Activated T-cell treated with anti-CD3 and anti-CD28 coated beads for 1 hour (primary cell): ENCODE measurements around the gene NXPH1.

Experiments used
- DNase-seq: peaks from one replicate; pipeline ENCODE4 v3.0.0-alpha.2; 2020; ENCODE audit warnings: low read depth

NXPH1 gene

DNA sequence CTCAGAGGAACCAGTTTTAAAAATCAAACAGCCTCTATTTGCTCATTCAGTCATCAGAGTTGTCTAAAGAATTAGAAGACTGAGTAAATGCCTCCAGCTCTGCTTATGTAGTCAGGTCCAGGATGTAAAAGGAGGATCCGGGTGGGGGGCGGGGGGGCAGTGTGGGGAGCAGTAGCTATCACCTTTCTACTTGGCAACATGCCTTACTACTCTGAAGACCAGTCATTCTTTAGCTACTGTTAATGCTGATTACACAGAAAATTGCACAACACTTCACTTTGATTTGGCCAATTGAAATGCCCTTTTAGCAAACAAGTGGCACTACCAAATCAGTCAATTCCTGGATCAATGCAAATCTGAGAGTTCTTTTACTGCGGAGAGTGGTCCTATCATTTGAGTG lies 164.2 kb downstream of the NXPH1 start:
- DNase-seq: no peak

DNA sequence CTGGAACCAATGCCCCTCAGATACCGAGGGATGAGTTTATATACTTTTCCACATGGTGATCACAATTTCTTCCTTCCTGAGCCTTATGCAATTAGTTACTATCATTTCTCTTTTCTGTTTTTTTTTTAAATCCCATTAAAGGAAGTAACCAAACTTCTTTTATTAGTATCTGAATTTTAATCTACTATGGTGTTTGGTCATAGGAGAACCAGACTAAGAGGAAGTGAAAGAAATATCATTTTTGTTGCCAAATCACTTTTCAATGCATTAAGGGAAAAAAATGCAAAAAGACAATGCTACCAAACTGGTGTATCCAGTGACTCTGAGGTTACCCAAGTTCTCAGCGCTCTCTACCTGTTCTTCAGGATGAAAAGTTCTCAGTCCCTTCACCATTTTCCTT lies 167.7 kb downstream of the NXPH1 start:
- DNase-seq: no peak

DNA sequence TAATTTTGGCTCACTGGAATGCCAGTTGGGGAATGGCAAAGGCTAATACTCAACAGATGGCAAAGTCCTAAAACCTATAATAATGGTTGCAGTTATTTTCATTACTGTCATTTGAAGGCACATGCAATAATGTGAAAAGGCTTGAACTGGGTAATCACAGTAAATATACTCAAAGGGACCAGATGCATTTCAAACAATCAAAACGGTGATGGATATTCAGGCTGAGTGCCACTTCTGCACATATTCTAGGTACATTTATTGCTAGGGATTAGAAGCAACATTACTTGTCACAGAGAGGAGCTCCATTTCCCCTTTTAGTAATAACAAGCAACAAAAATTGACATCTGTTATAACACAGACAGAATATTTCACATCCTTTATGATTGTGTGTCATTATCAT lies 171.8 kb downstream of the NXPH1 start:
- DNase-seq: no peak

DNA sequence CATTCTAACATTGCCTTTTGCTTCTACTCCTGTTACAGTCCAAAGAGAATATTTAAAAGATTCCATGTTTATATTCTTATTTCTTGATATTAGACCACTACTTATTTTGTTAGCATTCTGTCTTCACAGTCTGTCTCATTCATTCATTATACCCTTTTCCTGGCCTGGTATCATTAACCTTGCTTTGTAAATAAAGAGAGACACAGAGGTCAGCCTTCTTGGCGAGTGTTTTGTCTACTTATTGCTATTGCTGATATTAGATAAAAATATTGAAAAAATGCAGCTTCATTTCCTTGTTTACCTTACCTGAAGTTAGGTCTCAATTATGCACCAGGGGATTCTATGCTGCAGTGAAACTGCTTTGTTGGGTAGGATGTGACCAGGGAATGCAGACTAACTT lies 179.2 kb downstream of the NXPH1 start:
- no peak for DNase-seq

DNA sequence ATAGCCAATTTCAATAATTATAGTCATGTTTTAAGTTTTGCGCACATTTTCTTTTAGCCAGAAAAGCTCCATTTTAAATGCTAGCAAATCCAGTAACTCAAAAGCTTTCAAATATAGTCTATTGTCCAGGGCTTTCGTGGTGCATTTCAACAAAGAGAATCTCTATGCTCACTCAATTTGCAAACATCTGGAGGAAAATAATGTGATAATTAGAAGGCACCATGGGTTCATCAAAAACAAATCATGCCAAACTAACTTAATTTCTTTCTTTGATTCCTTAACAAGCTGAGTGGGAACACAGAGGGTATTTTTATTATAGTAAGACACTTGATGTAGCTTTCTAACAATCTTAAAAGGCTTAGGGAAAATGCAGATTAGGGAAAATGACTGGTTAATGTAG lies 179.8 kb downstream of the NXPH1 start:
- no peak for DNase-seq

DNA sequence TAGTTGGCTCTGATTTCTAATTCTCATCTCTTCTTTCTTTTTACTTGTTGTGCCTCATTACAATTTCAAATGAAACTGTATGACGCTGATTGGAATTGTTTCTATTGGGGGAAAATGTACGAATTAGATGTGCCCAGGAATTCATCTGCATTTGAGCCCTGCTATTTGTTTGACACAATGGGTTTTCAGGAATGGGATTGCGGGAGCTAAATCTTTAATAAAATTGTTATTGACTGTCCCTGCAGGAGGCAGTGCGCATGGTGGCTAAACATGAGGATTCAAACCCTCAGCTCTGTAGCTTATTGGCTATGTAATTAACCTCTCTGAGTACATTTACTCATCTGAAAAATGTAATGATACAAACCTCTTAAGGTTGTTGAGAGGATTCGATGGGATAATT lies 181.6 kb downstream of the NXPH1 start:
- no peak for DNase-seq

DNA sequence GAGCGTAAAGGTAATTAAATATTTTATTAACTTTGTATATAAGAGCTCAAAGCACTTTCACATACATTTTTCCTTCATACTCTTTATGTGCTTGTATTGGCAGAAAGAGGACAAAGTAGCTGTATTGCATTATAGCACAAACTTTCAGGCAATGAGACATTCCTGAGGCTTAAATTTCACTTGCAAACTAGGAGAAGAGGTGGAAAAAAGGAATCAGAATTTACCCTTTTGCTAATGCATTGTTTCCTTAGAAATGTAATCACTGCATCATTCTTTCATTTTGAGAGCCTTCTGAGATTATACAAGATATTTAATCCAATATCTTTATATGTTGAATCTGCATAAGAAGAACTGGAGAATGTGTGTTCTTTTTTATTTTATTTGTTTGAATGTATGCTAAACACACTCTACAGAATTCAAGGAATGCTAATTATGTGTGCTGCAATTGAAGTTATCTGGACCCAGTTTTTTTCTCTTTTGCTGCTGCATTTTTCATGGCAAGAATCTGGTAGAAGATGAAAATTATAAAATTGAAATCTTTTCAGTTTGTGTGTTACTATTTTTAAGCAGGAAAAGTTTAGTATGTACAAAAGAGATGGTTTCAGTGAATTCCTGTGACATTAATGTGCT lies 185.1 kb downstream of the NXPH1 start:
- no peak for DNase-seq

DNA sequence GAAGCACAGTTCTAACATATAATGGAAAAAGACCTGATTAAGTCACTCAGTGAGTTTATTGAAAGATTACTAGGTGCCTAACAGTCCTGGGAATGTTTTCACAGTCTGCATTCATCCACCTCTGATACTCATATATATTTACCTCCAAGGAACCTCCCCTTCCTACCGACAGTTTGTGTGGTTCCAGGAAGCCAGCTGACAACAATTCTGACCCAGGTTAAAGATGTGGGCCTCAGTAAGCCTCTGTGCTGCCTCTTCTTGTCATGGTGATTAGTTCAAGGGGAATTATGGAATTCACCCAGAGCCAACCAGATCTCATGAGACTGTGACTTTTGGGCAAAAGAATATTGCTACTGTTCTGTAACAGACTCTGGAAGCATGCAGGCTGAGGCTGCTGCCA lies 186.8 kb downstream of the NXPH1 start:
- DNase-seq: no peak

DNA sequence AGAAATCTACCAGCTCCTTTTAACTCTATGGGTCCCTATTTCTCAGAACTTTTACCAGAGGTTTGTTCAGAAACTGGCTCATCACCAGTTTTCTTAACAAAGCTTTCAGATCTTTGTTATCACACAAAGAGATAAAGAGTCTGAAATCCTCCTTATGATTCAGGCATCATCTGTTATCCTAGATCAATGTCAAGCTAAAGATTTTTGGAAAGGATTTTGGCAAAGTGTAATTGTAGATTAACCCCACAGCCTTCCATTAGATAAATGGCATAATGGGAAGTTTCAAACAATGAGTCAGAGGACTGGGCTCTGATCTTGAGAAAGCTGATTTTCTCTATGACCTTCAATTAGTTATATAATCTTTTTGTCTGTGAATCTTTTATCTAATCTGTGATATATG lies 192.2 kb downstream of the NXPH1 start:
- DNase-seq: no peak

DNA sequence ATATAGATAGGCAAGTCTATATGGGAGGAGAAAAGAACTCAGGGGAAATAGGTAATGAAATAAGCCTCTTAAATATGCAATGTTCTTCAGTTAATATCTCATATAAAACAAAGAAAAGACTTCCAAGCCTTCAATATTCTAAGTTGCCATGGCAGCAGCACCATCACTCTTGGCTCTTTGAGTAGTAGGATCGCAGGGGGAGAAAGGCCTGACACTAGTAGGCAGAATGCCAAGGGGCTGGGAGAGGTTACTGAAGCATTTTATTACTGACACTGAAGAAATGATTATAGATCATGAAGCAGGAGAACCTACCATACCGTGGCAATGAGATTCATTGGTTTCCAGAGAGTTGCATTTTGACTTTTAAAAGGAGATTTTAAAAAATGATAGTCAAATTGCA lies 193.9 kb downstream of the NXPH1 start:
- no peak for DNase-seq

DNA sequence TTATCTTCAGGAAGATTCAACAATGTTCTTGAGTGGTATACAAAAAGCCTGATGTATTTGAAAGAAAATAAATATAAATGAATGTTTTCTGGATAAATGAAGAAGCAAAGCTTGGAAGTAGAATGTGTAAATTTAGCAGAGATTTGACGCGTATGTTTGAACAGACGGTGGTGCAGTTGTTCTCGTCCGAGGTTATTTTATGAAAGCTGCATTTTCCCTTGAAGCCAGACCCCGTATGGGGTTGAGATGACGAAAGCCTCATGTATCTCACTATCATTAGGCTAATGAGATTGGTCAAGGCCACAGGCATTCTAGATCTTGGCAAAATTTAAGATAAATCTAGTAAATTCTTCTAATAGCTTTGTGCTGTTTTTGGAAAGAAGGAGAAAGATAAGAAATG lies 195.2 kb downstream of the NXPH1 start:
- DNase-seq: no peak

DNA sequence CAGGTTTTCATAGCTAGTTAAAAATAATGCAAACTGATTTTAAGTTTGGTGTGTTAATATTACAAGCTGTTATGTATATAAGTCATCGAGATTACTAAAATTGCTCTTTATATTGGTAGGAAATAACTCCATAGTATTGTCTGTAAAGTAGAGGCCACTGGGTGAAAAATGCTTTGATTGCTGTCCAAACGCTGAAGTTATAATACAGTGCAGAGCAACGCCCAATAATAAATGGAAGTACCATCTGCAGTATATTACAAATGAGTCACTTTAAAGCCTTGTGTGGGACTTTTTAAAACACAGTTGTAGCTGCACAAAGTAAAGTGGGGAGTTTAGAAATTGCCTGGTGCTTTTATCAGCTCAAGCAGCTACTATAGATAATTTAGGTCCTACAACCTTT lies 196.1 kb downstream of the NXPH1 start:
- DNase-seq: no peak

DNA sequence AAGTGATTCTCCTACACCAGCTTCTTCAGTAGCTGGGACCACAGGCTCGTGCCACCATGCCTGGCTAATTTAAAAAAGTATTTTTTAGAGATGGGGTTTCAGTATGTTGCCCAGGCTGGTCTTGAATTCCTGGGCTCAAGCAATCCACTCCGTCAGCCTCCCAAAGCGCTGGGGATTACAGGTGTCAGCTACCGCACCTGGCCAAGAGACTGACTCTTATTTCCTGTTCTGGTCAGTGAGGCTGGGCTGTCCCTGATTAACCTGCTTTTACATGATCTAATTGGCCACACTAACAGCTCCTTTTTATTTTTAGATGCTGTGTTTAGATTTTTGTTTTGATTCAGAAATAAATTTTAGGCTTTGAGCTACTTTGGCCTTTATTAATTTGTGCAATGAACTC lies 203.9 kb downstream of the NXPH1 start:
- no peak for DNase-seq

DNA sequence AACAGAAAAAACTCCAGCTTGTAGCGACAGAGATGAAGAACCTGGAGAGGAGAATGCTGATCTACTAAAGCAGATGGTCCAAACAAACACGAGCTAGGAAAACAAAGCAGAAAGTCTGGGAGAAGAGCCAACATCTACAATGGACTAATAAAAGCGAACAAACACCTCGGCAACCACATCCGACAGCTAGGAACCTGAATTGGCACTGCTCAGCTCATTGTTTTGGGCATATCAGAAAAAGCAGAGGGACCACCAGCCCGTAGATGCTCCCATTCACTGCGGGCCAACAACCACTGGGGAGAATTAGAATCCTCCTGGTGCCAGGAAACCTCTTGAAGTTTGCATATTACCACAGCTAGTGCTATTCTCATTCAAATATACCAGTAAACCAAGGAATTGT lies 204.7 kb downstream of the NXPH1 start:
- DNase-seq: no peak

DNA sequence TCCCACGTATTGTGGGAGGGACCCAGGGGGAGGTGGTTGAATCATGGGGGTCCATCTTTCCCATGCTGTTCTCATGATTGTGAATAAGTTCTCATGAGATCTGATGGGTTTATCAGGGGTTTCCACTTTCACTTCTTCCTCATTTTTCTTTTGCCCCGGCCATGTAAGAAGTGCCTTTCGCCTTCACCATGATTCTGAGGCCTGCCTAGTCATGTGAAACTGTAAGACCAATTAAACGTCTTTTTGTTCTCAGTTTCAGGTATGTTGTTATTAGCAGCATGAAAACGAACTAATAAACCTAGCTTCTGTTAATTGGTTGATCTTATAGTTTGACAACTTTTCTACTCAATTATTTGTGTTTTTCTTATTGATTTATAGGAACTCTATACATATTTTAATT lies 206.3 kb downstream of the NXPH1 start:
- DNase-seq: no peak

DNA sequence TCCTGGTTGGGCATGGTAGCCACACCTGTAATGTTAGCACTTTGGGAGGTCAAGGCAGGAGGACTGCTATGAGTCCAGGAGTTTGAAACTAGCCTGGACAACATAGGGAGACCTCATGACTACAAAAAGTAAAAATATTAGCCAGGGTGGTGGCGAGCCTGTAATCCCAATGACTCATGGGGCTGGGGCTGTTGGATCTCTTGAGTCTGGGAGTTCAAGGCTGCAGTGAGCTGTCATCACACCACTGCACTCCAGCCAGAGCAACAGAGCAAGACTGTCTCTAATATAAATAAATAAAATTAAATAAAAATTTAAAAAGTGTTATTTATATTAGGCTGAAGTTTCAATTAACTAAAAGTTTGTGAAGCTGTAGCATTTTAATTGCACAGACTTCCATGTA lies 207.3 kb downstream of the NXPH1 start:
- no peak for DNase-seq

DNA sequence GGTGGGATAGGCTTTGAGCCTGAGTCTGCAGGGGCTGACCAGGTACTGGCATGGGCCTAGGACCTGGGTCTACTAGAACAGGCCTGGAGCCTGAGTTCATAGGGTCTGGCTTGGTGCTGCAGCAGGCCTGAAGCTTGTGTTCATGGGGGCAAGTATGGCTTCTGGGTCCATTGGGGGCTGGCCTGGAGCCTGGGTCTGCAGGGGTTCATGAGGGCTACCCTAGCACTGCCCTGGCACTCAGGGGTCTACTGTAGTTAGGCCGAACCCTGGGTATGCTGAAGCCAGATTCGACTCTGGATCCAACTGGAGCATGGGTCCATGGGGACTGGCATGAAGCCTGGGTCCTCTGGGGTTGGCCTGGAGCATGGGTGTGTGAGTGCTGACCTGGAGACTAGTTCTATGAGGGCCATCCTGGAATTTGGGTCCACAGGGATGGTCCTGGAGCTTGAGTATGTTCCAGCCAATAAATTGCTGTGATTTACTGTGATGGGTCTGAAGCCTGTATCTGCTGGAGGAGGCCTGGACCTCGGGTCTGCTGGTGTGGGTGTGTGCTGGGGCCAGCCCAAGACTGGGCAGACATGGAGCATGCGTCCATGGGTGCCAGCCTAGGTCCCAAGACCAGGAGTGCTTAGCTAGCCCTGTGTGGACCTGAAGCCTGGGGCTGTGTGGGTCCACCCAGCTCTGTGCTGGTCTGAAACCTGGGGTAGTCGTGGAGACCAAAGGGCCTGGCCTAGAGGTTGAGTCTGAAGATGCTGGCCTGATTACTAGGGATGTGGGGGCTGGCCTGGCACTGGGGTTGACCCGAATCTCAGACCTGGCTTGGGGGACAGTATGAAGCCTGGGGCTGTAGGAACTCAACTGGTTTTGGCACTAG lies 235.5 kb downstream of the NXPH1 start:
- DNase-seq: no peak

DNA sequence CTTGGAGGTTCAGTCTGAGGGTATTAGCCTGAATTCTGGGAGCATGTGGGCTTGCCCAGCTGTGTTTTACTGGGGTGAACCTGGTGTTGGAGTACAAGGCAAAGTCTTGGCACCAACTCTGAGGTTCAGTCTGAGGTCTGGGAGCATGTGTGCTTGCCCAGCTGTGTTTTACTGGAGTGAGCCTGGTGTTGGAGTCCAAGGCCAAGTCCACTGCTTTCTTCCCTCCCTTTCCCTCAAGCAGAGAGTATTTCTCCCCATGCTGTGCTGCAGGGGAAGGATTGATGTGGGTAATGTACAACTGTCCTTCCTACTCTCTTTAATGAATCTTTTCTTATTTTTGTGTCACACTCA lies 236.1 kb downstream of the NXPH1 start:
- no peak for DNase-seq

DNA sequence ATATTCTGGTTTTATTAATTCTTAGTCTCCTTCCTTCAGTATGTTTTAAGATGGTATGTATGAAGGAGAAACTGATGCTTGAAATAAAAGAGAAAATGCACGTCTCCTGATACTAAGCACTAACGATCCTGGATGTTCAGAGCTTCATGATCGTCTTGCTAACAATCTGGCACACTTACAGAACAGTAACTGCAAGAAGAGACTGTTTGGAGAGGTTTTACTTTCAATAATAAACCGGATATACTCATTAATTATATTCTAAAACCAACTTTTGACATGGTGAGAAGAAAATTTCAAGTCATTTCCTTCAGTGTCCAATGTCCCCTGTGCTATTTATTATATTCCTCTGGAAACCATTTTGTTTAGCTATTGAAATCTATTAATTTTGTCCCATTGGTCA lies 251.0 kb downstream of the NXPH1 start:
- no peak for DNase-seq

DNA sequence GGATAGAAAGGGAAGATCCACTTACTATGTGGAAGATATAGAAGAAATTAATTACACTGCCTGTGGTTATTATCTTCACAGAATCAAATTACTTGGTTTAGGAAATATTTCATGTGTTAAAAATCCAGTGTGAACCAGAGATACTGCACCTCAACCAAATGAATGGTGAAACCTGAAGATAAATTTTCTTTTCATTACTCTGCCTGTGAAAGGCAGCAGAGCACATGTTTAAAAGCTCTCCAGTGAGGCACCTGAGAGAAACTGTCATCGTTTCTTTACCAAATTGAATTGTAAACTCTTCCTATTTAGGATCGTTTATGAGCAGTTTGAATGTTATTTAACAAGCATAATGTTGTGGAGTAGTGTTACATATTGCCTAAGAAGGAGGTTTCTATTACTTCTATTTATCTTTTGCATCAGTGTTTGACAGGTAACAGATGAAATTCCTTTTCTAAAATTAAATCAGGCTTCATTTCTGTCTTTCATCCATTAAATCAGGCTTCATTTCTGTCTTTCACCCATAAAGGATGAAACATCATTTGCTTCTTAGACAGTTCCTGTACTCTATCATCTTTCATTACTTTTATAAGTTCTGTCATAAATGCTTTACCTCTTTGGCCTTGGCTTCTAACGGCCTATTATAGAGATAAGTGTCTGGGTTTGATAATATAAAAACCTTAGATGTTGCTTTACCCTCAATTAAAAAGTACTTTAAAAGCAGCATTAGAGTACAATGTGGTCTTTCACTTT lies 266.6 kb downstream of the NXPH1 start:
- no peak for DNase-seq

DNA sequence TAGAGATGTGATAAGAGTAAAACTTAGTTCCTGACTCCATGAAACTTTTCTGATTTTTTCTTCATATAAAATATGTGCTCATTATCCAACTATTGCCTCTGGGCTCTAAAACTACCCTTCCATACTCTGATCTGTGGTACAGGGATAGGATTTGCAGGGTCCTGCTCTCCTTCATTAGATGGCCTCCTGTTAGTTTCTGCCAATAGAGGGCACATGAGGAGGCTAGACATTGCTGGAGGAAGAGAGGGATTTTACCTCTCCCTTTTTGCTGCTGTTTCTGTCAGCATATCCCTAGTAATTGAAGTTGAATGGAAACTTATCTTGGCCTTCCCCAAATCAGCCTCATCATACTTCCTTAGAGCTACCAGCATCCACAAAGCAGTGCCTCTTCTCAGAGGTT lies 269.4 kb downstream of the NXPH1 start:
- DNase-seq: no peak

DNA sequence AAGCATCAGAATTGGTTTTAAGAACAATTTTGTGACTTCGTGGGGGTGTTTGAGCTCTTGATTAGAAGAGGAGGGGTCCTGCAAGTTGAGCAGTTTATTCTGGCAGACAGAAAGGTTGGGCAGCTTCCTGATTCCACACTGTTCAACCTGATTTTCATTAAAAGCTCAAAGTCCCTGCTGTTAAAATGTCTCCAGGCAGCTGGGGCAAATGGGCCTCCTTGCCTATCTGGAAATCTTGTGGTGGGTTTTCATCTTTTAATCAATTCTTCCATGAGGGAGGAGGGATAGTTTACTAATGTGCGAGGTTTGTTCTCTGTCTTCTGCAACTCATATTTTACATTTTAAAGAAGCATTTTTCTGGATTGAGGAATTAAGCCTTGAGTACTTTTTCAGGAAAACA lies 276.7 kb downstream of the NXPH1 start:
- no peak for DNase-seq

DNA sequence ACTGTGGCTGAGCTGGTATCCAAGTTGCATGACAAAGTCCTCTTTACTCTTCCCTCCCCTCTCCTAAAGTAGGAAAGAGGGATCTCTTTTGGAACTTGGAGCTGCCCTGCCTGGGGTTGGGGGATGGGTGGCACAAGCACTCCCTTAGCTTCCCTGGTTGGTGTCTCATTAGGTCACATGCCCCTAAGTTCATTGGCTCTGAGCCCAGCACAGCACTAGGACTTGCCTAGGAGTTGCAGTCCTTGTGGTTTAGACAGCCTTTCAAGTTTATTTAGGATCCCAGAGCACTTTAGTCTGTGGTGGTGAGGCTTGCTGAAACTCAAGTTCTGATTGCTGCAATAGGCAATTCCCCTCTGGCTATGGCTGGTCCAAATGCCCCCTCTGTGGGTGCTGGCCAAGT lies 281.4 kb downstream of the NXPH1 start:
- no peak for DNase-seq
